ENCODE results near the gene RFC1.

- TF ChIP-seq EZH2 (IDR thresholded peaks at IDR 0.05; ENCODE audit: insufficient read depth, poor library complexity, severe bottlenecking) (no peak), EZH2phosphoT487 (IDR thresholded peaks at IDR 0.05; ENCODE audit: insufficient read depth, low read depth) (no peak)
Measured at GRCh38 chr4:39278476-39278875, 87.7 kb downstream of the RFC1 start.

All from GM23248 (cell line).